Skin epidermis (tissue), 12 donors: ENCODE data around the gene ALKBH3.

Source experiments
- H3K27ac ChIP-seq, 21 experiments: fragments of 200-600 bp; sonication (generic) in 11 of 21; one replicate each; pipeline ENCODE4 v1.5.0; 2020; ENCODE audit warnings: mild to moderate bottlenecking in 3 of 21, inconsistent platforms in 2 of 21, moderate library complexity in 2 of 21
- H3K4me3 ChIP-seq, 7 experiments: fragments of 200-600 bp; sonication (generic) in 2 of 7; one replicate each; pipeline ENCODE4 v1.5.0; 2020; ENCODE audit warnings: inconsistent platforms in 2 of 7, mild to moderate bottlenecking in 2 of 7, moderate library complexity in 1 of 7

ALKBH3 gene

GRCh38 chr11:43919852-43920597 is 39.4 kb downstream of the ALKBH3 start:
- Histone ChIP-seq H3K4me3 (no peak overlapping the region), H3K27ac (peak overlapping the region in 10 of 21 experiments; percentile 1 to 78 (median 55))

DNA sequence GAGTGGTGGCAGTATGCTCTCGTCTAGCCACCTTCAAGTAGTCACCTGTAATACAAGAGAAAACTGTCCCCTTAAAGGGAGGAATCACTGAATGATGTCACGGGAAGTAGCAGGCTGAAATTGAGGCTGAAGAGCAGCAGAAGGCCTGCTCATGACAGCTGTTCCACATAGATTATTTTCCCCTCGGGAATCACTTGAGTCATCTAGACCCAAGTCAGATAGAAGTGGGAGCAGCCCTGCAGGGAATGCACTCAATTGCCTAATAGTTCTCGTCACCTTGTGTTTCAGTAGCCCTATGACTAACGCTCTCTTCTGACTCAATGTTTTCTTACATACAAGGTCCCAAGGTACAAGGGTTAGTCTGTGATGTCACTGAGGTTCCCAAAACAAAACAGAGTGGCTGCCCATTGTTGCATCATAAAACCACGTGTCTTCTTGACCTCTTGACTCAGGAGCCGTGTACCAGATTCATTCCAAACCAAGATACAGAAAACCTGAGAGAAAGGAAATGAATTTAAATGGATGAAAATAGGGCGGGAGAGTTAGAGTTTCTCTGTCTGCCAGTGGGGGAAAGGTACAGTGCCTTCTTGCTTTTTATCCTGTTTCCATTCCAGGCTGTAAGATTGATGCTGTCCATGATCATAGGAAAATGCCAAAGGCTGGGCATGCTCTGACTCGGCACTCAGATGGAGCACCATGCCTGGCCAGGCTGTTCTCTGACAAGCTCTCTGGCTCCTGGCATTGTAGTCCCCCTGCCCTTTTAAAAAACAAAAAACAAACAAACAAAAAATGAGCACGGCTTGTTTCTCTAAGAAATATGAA is 40.2 kb downstream of the ALKBH3 start:
- Histone ChIP-seq H3K4me3 (no peak overlapping the region), H3K27ac (peak overlapping the region in 11 of 21 experiments; percentile 1 to 84 (median 55))

DNA sequence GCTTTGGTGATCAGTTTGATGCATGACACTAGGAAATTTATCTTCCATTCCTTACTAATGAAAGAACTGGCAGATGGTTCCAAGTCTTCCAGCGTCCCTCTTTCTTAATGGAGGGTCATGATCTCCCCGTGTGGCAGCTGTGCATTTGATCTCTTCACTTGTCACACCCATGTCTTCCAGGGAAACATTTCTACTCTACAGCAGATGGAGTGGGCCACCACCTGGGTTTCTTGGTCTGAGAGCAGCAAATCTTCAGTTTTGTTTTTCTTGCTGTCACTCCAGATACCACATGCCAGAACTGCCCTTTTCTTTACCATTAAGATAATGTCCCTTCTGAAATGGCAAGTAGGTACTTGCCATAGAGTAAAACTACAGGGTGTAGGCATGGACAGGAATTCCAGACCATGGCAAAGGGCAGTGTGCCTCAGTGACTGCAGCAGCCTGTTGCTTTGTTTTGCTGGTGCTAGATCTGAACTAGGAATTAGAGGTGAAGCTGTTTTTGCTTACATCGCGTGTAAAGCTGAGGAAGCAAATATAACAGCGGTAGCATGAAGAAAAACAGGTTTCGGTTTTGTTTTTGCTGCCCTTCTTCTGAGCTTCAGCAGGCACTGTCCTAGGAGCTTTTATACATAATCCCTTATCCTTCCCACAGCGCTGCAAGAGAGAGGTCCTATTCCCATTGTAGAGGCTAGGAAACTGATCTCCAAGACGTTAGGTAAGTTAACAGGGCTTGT is 41.1 kb downstream of the ALKBH3 start:
- H3K27ac ChIP-seq = peak overlapping the region in 8 of 21 experiments; percentile 8 to 84 (median 63)
- H3K4me3 ChIP-seq = no peak overlapping the region

DNA sequence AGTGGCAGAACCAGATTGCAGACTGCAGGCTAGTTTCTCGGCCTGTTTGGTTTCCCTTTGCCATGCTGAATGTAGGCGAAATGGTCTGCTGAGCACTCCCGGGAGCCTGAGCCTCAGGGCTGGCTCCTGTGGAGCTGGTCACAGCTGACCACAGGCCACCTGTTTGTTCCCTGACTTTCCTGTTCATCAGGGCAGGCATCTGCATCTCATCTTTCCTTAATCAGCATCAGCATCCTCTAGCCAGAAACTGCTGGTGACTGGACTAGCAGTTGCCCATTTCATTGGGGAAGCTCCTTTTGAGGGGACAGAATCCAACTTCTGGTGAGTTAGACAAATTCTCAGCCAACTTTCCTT is 41.6 kb downstream of the ALKBH3 start:
- Histone ChIP-seq H3K4me3 (no peak overlapping the region), H3K27ac (peak overlapping the region in 11 of 21 experiments; percentile 5 to 84 (median 26))

- peak overlapping the region in 12 of 21 experiments; percentile 10 to 84 (median 28) for H3K27ac ChIP-seq
- no peak overlapping the region for H3K4me3 ChIP-seq
Measured at GRCh38 chr11:43922744-43923405, 42.2 kb downstream of the ALKBH3 start.

DNA sequence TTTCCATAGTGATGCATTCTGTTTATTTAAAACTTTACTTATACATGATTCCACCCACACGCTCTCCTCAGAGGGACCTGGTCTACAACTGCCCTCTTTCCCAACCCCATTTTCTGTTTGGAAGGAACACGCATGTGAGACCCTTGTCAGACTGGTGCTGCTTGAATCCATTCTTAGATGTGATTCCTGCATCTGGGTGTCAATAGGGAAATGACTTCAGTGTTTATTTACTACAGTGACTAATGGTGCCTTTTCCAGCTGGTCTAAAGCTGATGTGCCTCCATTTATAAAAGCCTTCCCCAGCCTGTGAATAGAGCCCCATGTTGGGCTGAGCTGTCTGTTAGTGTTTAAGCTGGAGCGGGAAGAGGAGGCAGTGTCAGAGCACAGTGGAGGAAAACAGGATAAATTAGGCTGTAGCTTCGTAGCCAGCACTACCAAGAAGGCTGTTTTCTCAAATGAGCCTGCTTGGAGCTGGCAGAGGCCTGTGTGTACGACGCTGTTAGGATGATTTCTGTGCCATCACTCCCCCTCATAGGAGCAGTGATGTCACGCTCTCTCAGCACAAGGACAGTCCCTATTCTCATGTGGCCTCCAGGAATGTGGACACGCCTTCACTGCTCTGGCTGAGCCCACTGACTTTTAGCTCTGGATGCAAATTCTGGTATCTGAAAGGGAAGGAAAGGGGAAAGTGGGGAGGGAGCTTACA is 42.9 kb downstream of the ALKBH3 start:
- Histone ChIP-seq H3K27ac (peak overlapping the region in 15 of 21 experiments; percentile 5 to 84 (median 26)), H3K4me3 (no peak overlapping the region)

DNA sequence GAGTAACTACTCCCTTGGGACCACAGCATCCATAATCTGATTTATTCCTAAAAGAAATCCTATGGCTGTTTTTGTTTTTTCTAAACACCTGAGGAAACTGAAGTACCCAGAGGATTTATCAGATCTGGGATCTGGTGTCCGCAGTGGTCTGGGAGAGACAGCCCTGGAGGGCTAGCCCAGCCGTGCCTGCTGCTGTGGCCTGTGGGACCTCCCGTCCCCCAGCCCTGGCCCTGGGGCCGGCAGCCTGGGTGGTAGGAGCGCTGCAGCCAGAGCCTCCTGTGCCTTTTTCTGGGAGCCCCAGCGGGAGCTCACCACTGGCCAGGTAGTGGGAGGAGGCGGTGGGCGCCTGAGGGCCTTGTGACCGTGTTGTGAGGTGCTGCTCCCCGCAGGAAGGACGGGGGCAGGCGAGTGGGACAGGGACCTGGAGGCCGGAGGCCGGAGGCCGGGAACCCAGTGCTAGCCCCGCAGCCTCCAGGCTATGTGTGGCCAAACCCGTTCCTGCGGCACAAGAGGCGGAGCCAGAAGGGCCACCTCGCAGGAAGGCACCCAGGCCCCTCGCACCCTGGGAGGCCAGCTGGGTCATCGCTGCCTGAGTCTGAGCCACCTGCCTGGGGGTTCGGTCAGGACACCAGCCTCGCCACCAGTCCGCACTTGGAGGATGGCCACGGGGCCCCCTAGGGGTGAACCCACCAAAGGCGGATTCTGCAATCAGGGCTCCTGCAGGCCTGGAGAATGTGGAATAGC is 43.7 kb downstream of the ALKBH3 start:
- H3K4me3 ChIP-seq = no peak overlapping the region
- H3K27ac ChIP-seq = peak overlapping the region in 15 of 21 experiments; percentile 5 to 84 (median 60)

- H3K4me3 ChIP-seq = no peak overlapping the region
- H3K27ac ChIP-seq = peak overlapping the region in 6 of 21 experiments; percentile 20 to 84 (median 73)
Measured at GRCh38 chr11:43925063-43925931, 44.7 kb downstream of the ALKBH3 start.

DNA sequence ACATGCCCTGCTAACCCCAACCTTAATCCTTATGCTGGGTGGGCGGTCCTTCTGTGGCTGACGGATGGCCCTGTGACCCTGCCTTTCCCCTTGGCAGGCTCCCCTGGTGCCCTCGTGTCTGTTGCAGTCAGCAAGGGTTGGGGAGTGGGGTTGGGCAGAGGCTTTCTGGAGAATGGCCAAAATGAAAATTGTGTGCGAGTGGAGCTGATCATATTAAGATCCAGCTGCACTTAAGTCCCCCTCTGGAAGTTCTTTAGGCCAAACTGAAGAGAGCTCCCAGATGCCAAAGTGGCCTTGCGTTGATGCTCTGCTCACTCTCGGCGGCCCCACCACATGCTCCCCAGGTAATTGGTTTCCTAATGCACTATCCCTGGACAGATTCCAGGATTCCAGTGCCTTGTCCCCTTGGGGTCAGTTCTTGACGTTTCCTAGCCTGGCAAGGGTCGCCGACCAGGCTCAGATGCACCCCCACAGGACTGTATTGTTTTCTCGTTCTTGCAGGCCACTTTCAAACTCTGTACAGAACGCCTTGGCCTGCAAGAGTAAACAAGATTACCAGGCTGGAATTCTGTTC is 45.4 kb downstream of the ALKBH3 start:
- Histone ChIP-seq H3K27ac (peak overlapping the region in 1 of 21 experiments; percentile 20), H3K4me3 (no peak overlapping the region)

- Histone ChIP-seq H3K4me3 (no peak overlapping the region), H3K27ac (no peak overlapping the region)
Measured at GRCh38 chr11:43927070-43927469, 46.4 kb downstream of the ALKBH3 start.

- Histone ChIP-seq H3K27ac (no peak overlapping the region), H3K4me3 (no peak overlapping the region)
Measured at GRCh38 chr11:43927925-43928707, 47.5 kb downstream of the ALKBH3 start.

- no peak overlapping the region for H3K4me3 ChIP-seq
- H3K27ac ChIP-seq = no peak overlapping the region
Measured at GRCh38 chr11:43928721-43929120, 48.1 kb downstream of the ALKBH3 start.

GRCh38 chr11:43930868-43931716 is 50.5 kb downstream of the ALKBH3 start:
- Histone ChIP-seq H3K27ac (no peak overlapping the region), H3K4me3 (no peak overlapping the region)

- H3K27ac ChIP-seq = no peak overlapping the region
Measured at GRCh38 chr11:43931717-43932039, 51.0 kb downstream of the ALKBH3 start.

DNA sequence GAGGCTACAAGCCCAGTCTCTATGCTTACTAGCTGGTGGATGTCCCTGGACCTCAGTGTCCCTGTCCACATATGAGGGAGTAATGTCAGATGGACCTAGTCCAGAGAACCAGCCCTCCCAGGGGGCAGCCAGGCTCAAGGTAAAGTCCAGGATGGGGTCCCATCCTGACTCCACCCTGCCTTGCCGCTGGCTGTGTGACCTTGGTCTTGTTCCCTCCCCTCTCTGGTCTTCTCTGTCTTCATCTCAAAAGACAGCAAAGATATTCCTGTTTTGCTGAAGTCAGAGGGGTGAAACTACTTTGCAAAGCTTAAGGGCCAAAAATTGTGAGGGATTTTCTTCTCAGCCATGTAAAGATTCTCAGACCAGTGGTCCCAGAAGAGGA is 52.6 kb downstream of the ALKBH3 start:
- Histone ChIP-seq H3K27ac (no peak overlapping the region), H3K4me3 (no peak overlapping the region)

More at GRCh38 chr11:43931717-43932039, 51.0 kb downstream of the ALKBH3 start:
- no peak overlapping the region for H3K4me3 ChIP-seq
